ENCODE measurements around the gene TAB2.
A peak's percentile ranks its signal among the peaks of the same experiment; 100 is the strongest.

Gene TAB2

GRCh38 chr6:149317644-149318571 is at the start of gene TAB2:
Gene TAB2 (plus strand): TSS chr6:149317712. CDS start chr6:149369998, 52,286 bp downstream.
- DNase-seq, result peak; percentile 87

GRCh38 chr6:149268146-149268545 is 49.4 kb upstream of the TAB2 start:
- DNase-seq, result no peak

- no peak for DNase-seq
Observed at GRCh38 chr6:149268768-149269167, 48.7 kb upstream of the TAB2 start.

DNA sequence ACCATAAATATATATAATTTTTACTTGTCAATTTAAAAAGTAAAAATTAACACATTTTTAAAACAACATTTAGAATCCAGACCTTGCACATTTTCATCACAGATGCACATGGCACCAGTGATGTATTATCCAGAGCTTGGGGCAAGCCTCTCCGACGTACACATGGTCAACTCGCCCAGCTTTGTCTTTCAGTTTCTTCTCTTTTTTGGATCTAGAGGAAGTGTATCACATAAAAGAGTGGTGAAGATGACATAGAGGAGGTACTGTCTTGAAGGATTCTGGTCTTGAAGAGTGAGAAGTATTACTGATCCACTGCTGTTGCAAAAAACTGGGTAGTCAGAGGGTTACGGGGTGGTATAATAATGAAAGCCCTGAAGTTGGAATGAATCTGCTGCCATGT is 46.9 kb upstream of the TAB2 start:
- no peak for DNase-seq

DNA sequence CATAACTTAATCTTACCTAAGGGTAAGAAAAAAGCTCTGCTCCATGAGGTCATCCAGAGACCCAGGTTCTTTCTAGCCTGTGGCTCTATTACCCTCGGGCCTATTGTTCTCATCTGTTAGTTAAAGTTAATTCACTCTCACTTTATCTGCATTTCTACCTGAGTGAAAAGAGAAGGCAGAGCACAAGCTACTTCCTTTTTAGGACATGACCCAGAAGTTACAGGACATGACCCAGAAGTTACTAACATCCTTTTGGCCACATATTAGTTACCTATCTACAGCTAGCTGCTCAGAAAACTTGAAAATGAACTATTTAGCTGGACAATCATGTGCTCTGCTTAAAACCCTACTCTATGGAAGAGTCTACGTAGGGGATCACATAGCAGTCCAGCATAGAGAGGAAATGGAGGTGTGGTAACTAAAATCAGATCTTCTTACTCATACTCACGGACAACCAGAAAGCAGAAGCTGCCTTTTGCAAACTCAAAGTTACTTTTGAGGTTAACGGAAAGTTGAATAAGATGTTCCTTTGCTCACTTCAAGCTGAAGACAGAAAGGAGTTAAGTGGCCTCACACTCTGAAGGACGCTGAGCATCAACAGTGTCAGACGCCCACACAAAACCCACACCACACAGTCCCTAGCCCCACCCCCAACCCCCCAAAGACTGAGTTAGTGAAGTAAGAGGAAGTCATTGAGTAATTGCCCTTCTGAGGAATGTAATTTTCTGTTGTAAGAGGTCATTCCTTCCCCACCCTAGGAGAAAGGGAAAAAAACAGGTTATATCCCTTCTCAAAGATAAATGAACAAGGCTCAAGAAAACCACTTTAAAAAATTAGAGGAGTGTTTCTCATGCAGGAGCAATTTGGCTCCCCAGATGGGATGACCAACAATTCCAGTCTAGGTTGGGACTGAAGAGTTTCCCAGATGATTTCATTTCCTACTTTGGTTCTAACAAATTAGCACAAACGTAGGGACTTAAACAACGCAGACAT is 45.9 kb upstream of the TAB2 start:
- peak; percentile 78 for DNase-seq

GRCh38 chr6:149273318-149273717 is 44.2 kb upstream of the TAB2 start:
- peak; percentile 32 for DNase-seq

DNA sequence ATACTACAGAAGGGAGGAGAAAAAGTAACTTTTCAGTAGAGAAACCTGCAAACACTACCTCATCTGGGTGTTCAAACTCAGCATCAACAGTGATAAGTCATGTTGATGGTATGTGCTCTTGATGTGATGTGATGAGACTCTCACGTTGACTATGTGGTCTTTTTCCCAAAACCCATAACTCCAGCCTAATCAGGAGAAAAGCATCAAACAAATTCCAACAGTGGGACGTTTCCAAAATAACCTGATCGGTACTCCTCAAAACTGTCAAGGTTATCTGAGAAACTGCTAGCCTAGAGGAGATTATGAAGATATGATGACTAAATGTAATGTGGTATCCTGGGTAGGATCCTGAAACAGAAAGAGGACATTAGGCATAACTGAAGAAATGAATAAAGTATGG is 41.9 kb upstream of the TAB2 start:
- no peak for DNase-seq

DNA sequence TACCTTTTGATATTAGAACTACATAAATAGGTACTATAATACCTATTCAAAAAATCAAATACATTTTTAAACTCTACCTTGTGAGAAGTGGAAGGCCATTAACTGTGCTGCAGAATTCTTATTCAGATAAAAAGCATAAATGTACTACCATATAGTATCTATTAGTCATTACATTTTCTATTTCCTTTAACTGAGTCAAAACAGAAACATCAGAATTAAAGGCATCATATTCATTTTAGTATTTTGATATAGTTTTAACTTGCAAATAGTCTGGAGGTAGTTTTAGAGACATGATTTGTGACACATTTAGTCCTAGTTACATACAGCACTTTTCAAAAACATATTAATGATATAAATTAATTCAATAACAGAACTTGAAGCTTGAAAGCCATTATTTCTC is 39.9 kb upstream of the TAB2 start:
- DNase-seq, result peak; percentile 28

DNA sequence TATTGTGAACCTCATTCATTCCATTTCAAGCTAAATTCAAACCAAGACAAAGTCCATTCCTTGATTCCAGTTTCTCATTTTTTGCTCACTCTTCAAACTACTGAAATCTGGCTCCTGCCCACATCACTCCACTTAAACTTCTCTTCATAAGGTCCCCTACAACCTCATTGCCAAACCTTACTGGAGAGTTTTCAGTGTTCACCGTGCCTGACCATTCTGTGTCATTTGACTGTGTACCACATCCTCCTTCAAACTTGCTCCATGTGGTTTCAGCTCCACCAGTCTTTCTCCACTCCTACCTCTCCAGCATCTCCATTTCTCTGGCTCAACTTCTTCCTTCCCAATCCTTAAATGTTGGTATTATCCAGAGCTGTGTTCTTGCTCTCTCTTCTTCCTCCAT is 38.5 kb upstream of the TAB2 start:
- DNase-seq, result peak; percentile 21

DNA sequence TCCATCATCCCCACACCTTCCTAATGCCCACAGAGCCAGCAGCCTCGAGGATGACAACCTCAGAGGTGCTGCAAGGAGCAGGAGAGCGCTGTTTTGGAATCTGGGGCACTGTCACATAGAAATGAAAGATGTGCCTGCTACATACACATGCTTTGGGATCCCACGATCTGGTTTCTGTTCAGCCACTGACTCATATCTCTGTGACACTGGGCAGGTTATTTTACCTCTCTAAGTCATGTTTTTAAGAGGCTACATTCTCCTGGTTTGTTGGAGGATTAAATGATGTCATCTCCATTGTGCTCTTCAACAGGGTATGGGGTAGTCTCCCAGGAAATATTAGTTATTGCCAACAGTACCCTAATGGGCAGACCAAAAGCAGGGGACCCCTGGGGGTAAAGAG is 32.6 kb upstream of the TAB2 start:
- DNase-seq, result peak; percentile 53

DNA sequence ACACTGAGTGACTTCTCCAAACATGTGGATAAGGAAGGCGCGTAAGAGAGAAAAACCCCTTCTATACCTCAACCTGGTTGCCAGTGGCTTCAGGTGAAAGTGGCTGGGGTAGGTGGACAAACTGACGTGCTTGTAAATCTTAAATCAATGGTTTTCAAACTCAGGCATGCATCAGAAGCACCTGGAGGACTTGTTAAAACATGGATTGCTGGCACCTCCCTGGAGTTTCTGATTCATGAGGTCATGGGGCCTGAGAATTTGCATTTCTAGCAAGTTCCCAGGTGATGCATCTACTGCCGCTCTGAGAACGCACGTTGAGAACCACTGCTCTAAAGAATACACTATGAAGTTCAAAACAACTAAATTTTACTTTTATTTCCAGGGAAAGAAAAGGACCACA is 31.9 kb upstream of the TAB2 start:
- no peak for DNase-seq

- no peak for DNase-seq
Observed at GRCh38 chr6:149286905-149287304, 30.6 kb upstream of the TAB2 start.

GRCh38 chr6:149289192-149289781 is 28.2 kb upstream of the TAB2 start:
- no peak for DNase-seq

GRCh38 chr6:149289966-149290365 is 27.5 kb upstream of the TAB2 start:
- no peak for DNase-seq

GRCh38 chr6:149293244-149293643 is 24.3 kb upstream of the TAB2 start:
- no peak for DNase-seq

GRCh38 chr6:149300563-149300962 is 16.9 kb upstream of the TAB2 start:
- DNase-seq, result no peak

- DNase-seq, result no peak
Observed at GRCh38 chr6:149302723-149303122, 14.8 kb upstream of the TAB2 start.

DNA sequence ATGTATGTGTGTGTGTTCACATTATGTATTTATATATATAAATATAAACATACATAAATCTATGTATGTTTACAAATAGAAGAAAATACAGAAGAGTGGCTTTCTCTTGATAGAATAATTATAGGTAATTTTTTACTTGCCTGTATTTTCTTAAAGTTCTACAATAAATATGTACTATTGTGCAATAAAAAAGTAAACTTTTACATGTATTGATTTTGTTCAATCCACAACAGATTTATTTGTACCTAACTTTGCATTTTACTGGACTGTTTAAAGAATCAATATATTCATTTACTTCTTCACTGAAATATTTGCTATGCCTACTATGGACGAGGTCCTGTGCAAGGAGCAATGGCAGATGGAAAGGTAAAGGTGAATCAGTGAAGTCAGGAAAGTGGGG is 14.0 kb upstream of the TAB2 start:
- no peak for DNase-seq

- DNase-seq, result no peak
Observed at GRCh38 chr6:149305372-149305771, 12.1 kb upstream of the TAB2 start.

- DNase-seq, result no peak
Observed at GRCh38 chr6:149306967-149307366, 10.5 kb upstream of the TAB2 start.

GRCh38 chr6:149311293-149311692 is 6.2 kb upstream of the TAB2 start:
- DNase-seq, result no peak

- DNase-seq, result no peak
Observed at GRCh38 chr6:149311766-149312165, 5.7 kb upstream of the TAB2 start.

- DNase-seq, result no peak
Observed at GRCh38 chr6:149313070-149313469, 4.4 kb upstream of the TAB2 start.
